Spleen (tissue), 11 donors: Measurements from ENCODE around the gene RNF114. TPM values are rescaled to one million over a fixed set of nuclear protein-coding genes. Genes with fewer than 3 reads are reported as not detected.

Experiments
- DNase-seq: peaks from one replicate; pipeline ENCODE4 v3.0.0-alpha.2; 2020
- H3K27ac ChIP-seq, 8 donors: fragments of 200-600 bp; sonication (generic) in 7 of 8; 1 replicate in 4 of 8; 2 replicates in 4 of 8; pipeline versions ENCODE4 v1.5.0 to v1.8.0; 2016 to 2021; ENCODE audit warnings: inconsistent platforms in 4 of 8, mild to moderate bottlenecking in 4 of 8, moderate library complexity in 1 of 8
- H3K27me3 ChIP-seq, 7 donors: fragments of 200-600 bp; sonication (generic) in 6 of 7; replicated peaks in 1 of 7; 1 replicate in 4 of 7; 2 replicates in 3 of 7; pipeline versions ENCODE4 v1.5.0 to v1.8.0; 2016 to 2021; ENCODE audit warnings: inconsistent platforms in 3 of 7, mild to moderate bottlenecking in 1 of 7
- H3K36me3 ChIP-seq, 6 donors: fragments of 200-600 bp; sonication (generic) in 5 of 6; 1 replicate in 4 of 6; 2 replicates in 2 of 6; pipeline versions ENCODE4 v1.5.0 to v1.8.0; 2016 to 2021; ENCODE audit warnings: inconsistent platforms in 2 of 6
- H3K4me1 ChIP-seq, 6 donors: fragments of 200-600 bp; sonication (generic) in 5 of 6; 1 replicate in 3 of 6; 2 replicates in 3 of 6; pipeline versions ENCODE4 v1.5.0 to v1.8.0; 2016 to 2021; ENCODE audit warnings: inconsistent platforms in 3 of 6
- H3K4me3 ChIP-seq, 8 donors: fragments of 200-600 bp; sonication (generic) in 7 of 8; 1 replicate in 4 of 8; 2 replicates in 4 of 8; pipeline versions ENCODE4 v1.5.0 to v1.8.0; 2016 to 2021; ENCODE audit warnings: inconsistent platforms in 4 of 8, mild to moderate bottlenecking in 4 of 8, moderate library complexity in 2 of 8
- H3K9me3 ChIP-seq, 8 donors: fragments of 200-600 bp; sonication (generic) in 7 of 8; 1 replicate in 4 of 8; 2 replicates in 4 of 8; pipeline versions ENCODE4 v1.5.0 to v1.8.0; 2016 to 2021; ENCODE audit warnings: inconsistent platforms in 4 of 8
- CTCF ChIP-seq, 11 experiments: fragments of 200-600 bp in 7 of 11; fragments of 450-650 bp in 4 of 11; sonication (generic) in 4 of 11; IDR thresholded peaks in 8 of 11; conservative IDR thresholded peaks in 3 of 11; 1 replicate in 7 of 11; 2 replicates in 4 of 11; pipeline versions ENCODE4 v1.4.0 to v1.8.0; 2016 to 2021; ENCODE audit warnings: antibody characterized with exemption in 11 of 11, inconsistent platforms in 4 of 11, mild to moderate bottlenecking in 1 of 11
- POLR2A ChIP-seq, 3 donors: fragments of 450-650 bp; IDR thresholded peaks; one replicate each; pipeline ENCODE4 v1.5.1; 2017; ENCODE audit warnings: antibody characterized with exemption in 3 of 3, mild to moderate bottlenecking in 1 of 3
- POLR2AphosphoS5 ChIP-seq, 3 donors: sonication (generic); formaldehyde crosslinking; IDR thresholded peaks; one replicate each; pipeline ENCODE4 v1.5.1; 2017; ENCODE audit warnings: antibody characterized with exemption in 3 of 3
- WGBS, 5 donors: extraction: QIAGEN DNeasy Blood & Tissue Kit in 3 of 5; methylation state at CpG; one replicate each; pipeline versions ENCODE4 v1.1.5 to v1.1.7; 2013 to 2018; 5-methylcytosine and 5-hydroxymethylcytosine counted together
- intact Hi-C: fragments of 100-400 bp; cut with DNase I; formaldehyde crosslinking; loops from one replicate; pipeline ENCODE4 v1.15.0; 2023; ENCODE audit warnings: low total_unique reads
- polyA plus RNA-seq, 3 donors: library from polyadenylated mRNA; stranded (reverse); fragments of 200-250 nt; gene quantifications; one replicate each; pipeline ENCODE4 v1.2.1, GENCODE V29; 2013
- total RNA-seq, 7 donors: library from RNA; depleted of rRNA in 3 of 7; stranded (reverse); fragments of >200 nt in 3 of 7; fragmentation: NEBNext Ultra II Directional in 4 of 7; extraction: Animal tissue kit (Norgen Biotek cat#: 25700) in 4 of 7; gene quantifications; one replicate each; pipeline versions ENCODE4 v1.1.0 to v1.2.1, GENCODE V29; 2016 to 2021
- donor health status: healthy with polysubstance abuse.
- donor health status: DM: no; HTN: no; CAD: no; lungs with moderate emphysema.
- donor health status: DM: no; HTN: no; CAD: no.
- donor health status: Bipolar disorder and iron deficiency.
- donor health status: healthy.
- donor health status: DM: no; HTN: no; CAD: no.
- donor health status: DM: yes; HTN: yes; CAD: no.

The RNF114 gene
- total and polyA plus RNA-seq, 10 donors = 35.5 to 246 (median 108) TPM

DNA sequence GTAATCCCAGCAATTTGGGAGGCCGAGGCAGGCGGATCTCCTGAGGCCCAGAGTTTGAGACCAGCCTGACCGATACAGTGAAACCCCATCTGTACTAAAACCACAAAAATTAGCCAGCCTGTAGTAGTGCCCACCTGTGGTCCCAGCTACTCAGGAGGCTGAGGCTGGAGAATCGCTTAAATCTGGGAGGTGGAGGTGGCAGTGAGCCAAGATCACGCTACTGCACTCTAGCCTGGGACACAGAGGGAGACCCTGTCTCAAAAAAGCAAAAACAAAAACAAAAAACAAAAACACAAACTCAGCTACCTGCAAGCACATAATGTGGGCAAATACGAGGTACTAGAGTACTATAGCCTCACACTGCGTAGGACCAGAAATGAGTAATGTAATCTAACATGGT lies 17.2 kb upstream of the RNF114 start:
- Histone ChIP-seq H3K27me3 (no peaks in the 10 kb centered on the region), H3K4me1 (peaks cover 11 to 31% (median 21%) of the 10 kb centered on the region in 6 donors), H3K4me3 (no peak overlapping the region), H3K27ac (no peak overlapping the region), H3K9me3 (no peaks in the 10 kb centered on the region), H3K36me3 (no peaks in the 10 kb centered on the region)
- DNase-seq = no peak
- intact Hi-C loops = no loop called here
- 69 to 88% (median 73%) methylated on average over 7 of the region's 7 CpGs for WGBS, 5 donors
- TF ChIP-seq POLR2A (IDR thresholded peaks at IDR 0.05) (no peak), CTCF (IDR thresholded peaks at IDR 0.05 in 8 of 11, conservative IDR thresholded peaks at IDR 0.05 in 3 of 11) (no peak), POLR2AphosphoS5 (IDR thresholded peaks at IDR 0.05) (no peak)

DNA sequence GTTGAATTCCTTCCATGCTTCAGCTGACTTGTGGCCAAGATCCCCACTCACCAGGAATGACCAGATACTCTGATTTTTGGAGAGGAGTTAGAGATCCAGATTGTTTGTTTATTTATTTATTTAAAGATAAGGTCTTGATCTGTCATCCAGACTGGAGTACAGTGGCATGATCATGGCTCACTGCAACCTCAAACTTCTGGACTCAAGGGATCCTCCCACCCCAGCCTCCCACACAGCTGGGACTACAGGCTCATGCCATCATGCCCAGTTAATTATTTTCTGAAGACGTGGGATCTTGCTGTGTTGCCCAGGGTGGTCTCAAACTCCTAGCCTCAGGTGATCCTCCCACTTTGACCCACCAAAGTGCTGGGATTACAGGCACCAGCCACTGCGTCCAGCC lies 16.7 kb upstream of the RNF114 start:
- WGBS, 5 donors = 74 to 100% (median 88%) methylated on average over 2 of the region's 2 CpGs
- Histone ChIP-seq H3K36me3 (no peaks in the 10 kb centered on the region), H3K27ac (no peak overlapping the region), H3K4me1 (peaks cover 6 to 26% (median 16%) of the 10 kb centered on the region in 6 donors), H3K27me3 (no peaks in the 10 kb centered on the region), H3K9me3 (no peaks in the 10 kb centered on the region), H3K4me3 (no peak overlapping the region)
- intact Hi-C loops = no loop called here
- no peak for DNase-seq
- TF ChIP-seq POLR2A (IDR thresholded peaks at IDR 0.05) = no peak

- DNase-seq = no peak
- WGBS, 5 donors = 85 to 94% (median 87%) methylated on average over 4 of the region's 4 CpGs
- Histone ChIP-seq H3K36me3 (no peaks in the 10 kb centered on the region), H3K4me1 (peaks cover 5 to 16% (median 11%) of the 10 kb centered on the region in 6 donors), H3K27ac (no peak overlapping the region), H3K27me3 (no peaks in the 10 kb centered on the region), H3K9me3 (no peaks in the 10 kb centered on the region), H3K4me3 (no peak overlapping the region)
- TF ChIP-seq CTCF (IDR thresholded peaks at IDR 0.05 in 8 of 11, conservative IDR thresholded peaks at IDR 0.05 in 3 of 11) (no peak), POLR2A (IDR thresholded peaks at IDR 0.05) (no peak), POLR2AphosphoS5 (IDR thresholded peaks at IDR 0.05) (no peak)
- intact Hi-C loops = no loop called here
These were observed 11.9 kb upstream of the RNF114 start for GRCh38 chr20:49924247-49924646.

GRCh38 chr20:49925901-49926454 lies 10.2 kb upstream of the RNF114 start:
- H3K4me1 ChIP-seq = peaks cover 5 to 21% (median 11%) of the 10 kb centered on the region in 6 donors
- H3K9me3 ChIP-seq = no peaks in the 10 kb centered on the region
- WGBS, 5 donors = 56 to 81% (median 73%) methylated on average over 2 of the region's 2 CpGs
- no peak overlapping the region for H3K27ac ChIP-seq
- no peak for TF ChIP-seq POLR2A (IDR thresholded peaks at IDR 0.05)
- no peak for TF ChIP-seq CTCF (IDR thresholded peaks at IDR 0.05 in 8 of 11, conservative IDR thresholded peaks at IDR 0.05 in 3 of 11)
- TF ChIP-seq POLR2AphosphoS5 (IDR thresholded peaks at IDR 0.05) = no peak
- H3K36me3 ChIP-seq = no peaks in the 10 kb centered on the region
- no peak overlapping the region for H3K4me3 ChIP-seq
- H3K27me3 ChIP-seq = no peaks in the 10 kb centered on the region
- intact Hi-C loops = no loop called here
- DNase-seq = no peak
